HG02623 (cell line): ENCODE results near the gene STX7.

Experiments
- ATAC-seq: cut with Tn5 transposase; IDR thresholded peaks from one replicate; pipeline ENCODE4 v1.9.1; 2021; ENCODE audit warnings: moderate library complexity; ENCODE audit not compliant: unreplicated experiment

The STX7 gene

DNA sequence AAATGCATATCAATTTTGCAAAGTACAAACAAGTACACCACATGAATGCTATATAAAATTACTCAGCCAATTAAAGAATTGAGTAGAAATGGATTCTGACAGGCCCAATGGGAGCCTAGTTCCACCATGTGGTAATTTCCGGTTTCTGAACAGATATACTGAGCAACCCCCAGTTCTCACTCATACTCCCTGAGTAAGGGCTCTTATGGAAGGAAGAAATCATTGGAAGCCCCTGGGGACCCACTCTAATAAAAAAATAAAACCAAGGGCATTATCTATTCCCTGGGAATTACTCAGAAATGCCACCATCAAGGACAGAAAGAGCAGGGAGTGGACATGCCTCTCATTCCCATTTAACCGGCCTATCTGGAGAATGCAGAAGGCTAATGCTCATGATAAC is 34.6 kb downstream of the STX7 start:
- no peak for ATAC-seq

- no peak for ATAC-seq
Observed at GRCh38 chr6:132476688-132477087, 36.2 kb downstream of the STX7 start.

GRCh38 chr6:132475925-132476324 is 37.0 kb downstream of the STX7 start:
- ATAC-seq = no peak

DNA sequence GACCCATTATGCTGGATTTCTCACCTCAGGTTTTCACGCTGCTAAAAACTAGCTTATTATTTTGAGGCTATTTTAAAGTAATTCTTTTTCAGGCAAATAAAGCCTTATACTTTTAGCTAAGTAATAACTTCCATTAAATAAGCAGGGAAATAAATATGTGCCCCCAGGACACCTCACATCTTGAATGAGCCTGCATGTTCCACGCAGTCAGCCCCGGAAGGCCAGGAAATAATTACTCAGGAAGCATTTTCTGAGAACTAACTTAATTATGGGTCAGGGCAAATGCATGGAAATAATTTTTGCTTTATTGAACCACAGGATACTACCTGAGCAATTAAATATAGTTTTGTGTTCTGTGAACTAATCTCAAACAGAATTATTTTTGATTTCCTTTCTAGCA is 41.1 kb downstream of the STX7 start:
- ATAC-seq = no peak

DNA sequence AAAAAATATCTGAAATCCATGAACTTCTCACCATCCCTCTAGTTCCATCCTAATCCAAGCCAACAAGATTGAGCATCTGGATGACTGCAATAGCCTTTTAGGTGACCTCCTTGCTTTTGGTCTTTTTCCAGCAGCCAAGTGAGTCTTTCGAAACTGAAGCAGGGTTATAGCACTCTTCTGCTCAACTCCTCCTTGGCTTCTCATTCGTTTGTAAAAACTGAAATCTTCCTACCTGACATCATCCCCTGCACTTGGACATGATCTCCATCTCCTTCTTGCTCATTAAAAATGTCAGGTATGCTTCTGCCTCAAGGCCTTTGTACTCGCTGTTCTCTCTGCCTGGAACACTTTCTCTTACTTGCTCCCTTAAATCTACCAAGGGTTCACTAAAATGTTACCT is 46.0 kb downstream of the STX7 start:
- no peak for ATAC-seq

DNA sequence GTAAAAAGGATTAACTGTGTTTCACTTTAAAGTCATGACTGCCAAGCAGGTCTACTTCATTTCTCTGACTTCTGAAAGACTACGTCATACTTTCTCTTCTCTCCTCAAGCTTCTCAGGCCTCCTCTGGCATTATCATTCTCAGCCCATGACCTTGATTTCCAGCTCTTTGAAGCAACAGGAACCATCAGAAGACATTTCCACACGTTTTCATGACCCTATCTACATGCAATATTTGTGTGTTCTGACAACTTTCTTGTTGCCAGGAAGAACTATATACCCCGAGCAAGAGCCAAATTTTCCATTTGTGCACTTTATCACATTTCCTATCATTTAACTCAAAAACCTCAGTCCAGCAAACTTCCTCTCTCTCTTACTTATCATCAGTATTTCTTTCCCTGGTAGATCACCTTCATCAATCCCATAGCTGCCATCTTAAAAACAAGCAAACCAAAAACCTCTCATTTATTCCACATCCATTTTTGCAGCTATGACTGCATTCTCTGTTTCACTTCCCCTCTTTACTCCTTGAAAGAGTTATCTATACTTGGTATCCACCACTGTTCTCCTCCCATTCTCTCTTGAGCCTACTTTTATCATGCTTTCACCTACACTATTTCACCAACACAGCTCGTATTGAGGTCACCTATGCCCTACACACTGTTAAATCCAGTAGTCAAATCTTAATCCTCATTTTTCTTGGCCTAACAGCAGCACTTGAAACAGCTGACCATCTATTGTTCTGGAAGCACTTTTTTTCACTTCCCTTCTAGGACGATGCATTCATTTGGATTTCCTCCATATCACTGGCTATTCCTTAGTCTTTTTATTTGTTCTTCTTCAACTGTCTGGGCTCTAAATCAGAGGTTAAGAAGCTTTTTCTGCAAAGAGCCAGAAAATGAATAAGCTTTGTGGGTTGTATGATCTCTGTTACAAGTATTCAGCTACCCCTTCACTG is 47.1 kb downstream of the STX7 start:
- peak; percentile 75 for ATAC-seq

- ATAC-seq = no peak
Observed at GRCh38 chr6:132464538-132465256, 48.2 kb downstream of the STX7 start.

GRCh38 chr6:132461958-132462357 is 51.0 kb downstream of the STX7 start:
- no peak for ATAC-seq

DNA sequence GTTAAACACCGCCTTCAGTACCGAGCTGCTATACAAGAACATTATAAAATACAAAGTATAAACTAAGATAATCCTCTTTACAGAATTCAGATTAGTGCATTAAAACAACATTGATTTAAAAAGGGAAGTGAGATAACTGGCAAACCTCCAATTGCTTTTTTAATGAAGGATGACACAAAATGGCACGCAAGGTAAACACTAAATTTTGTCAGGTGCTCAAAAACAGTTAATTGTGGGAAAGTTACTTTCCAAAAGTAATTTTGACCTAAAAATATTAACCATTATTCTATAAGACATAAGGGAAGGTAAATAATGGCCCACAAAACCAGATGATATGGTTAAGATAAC is 53.3 kb downstream of the STX7 start:
- ATAC-seq = no peak

DNA sequence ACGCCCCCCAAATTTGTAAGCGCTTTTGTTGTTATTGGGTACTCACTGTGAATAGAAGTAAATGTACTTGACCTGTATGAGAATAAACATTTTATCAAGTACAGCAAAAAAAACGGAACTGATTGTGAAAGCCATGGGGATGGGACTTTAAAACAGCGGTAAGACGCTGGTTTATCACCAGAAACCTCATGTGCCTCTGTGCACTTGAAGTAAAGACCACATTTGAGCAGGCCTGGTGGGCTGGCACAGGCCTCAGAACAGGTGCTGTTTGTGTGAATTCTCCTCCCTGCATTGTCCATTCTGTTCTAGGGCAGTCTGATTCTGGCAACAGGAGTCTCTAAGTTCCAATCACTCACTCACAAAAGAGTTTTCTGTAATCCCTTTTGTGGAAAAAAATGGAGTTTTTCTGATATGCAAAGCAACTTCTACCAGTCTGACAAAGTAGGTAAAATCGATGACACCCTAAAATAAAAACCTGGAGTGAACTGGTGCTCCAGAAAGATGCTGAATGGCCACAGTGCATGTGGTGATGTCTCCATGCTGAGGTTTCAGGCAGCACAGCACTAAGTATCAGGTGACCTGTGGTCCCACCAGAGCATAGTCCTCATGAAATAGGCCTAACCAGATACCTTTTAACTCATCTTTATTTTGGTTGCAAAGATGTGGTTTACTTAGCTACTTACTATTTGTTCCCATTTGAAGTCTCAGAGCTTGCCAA is 53.9 kb downstream of the STX7 start:
- ATAC-seq = no peak

DNA sequence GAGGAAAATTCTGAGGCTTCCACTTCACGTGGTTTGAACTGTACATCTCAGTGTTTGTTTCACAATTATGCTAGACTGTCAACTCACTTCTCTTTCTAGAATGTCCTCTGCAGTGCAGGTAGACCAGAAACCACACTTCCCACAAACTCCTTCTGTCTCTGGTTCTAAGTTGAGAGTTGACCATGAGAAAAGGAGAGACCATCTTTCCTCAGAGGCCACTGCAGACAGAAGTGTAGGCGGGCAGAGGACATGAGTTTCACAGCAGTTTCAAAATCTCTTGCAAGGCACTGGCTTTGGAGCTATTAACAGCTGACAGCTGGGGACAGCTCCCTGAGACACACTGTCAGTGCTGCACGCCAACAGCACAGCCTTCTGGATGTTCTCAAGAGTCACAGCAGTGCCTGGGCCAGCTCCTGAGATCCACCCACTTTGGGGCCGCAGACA is 56.2 kb downstream of the STX7 start:
- ATAC-seq = peak; percentile 90

GRCh38 chr6:132446855-132447241 is 66.1 kb downstream of the STX7 start:
- no peak for ATAC-seq

GRCh38 chr6:132446141-132446854 is 66.6 kb downstream of the STX7 start:
- no peak for ATAC-seq

DNA sequence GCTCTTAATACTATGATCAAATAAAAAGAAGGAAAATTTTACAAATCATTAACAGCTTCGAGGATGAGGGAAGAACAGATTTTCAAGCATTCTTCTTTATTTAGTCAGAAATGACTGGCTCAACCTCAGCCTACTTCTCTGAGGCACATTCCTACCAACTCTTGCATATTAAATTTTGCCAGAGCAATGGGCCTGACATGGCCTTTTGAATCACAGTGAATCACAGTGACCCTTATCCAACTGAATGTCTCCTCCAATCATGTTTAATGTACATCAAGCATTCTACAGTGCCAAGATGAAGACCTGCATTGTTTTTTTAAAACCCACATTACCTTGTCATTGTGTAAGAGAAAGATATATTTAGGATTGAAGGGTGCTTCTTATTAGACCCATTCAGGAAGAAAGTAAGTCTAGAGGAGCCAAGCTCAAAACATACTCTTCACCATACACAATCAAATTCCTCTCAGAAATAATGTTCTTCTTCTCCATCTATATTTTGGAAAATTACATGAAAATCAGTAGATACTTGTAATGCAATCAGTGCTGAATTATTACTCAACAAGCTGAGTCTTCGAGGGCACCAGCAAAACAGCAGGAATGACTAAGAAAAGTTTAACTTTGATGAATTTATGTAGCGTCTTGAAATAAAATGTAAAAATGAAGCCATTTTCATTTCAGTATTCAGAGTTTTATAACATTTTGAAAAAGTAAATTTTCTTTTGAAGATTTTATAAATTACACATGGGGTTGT is 67.5 kb downstream of the STX7 start:
- no peak for ATAC-seq

DNA sequence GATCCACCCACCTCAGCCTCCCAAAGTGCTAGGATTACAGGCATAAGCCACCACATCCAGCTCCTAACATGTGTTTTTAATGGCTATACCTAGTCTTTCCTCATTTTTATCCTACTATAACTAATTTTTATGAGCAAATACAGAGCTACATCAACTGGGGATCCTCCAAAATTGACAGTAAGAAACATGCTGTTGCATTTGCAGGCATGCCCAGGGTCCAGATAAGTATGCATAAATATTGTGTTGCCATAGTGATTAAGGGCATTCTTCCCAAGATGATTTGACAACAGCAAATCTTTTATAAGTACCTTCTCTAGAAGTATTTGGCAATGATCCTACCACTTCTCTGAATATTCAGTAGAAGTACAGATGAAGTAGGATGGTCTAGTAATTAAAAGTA is 69.7 kb downstream of the STX7 start:
- ATAC-seq = no peak

DNA sequence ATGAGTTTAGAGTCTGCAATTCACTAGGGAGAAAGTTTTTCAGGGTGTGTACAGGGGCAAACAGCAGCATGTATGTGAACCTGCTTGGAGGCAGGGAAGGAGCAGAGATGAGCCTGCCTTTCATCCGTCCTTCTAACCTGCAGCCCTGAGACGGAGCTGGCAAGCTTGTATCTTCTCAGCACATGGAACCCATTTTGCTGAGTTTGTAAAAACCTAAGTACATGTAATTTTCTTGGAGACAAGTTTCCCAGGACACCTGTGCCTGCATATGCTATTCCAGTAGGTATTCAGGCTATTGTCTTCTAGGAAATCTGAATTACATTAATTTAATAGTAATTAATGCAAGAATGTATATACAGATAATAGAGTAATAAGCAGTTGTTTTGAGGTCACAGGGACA is 82.8 kb downstream of the STX7 start:
- ATAC-seq = no peak

GRCh38 chr6:132425176-132425575 is 87.7 kb downstream of the STX7 start:
- ATAC-seq = no peak

DNA sequence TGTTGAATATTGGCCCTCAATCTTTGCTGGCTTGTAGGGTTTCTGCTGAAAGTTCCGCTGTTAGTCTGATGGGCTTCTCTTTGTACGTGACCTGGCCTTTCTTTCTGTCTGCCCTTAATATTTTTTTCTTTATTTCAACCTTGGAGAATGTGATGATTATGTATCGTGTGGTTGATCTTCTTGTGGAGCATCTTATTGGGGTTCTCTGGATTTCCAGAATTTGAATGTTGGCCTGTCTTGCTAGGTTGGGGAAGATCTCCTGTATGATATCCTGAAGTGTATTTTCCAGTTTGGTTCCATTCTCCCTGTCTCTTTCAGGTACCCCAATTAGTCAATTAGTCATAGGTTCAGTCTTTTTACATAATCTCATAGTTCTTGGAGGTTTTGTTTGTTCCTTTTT is 89.1 kb downstream of the STX7 start:
- ATAC-seq = no peak

- no peak for ATAC-seq
Observed at GRCh38 chr6:132418235-132418965, 94.5 kb downstream of the STX7 start.

DNA sequence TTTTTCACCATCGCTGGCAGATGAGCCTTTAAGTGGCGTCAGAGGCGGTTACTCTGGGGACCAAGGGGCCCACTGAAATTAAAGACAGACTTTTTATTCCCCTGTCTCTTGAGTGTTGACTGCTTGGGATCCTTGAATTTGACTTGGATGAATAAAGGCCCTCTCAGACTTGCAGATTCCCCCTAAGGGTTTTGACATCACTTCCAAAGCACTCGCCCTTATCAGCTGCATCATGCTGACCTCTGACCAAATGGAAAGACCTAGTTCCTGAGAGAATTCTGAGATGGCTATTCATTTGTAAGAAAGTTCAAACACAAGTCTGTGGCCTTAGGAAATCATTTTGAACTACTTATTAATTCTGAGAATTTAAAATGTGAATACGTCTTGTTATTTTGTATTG is 98.2 kb downstream of the STX7 start:
- ATAC-seq = no peak
